Erythroblast (primary cell): ENCODE measurements around the gene NFYA.

ENCODE experiments used
- DNase-seq, 2 experiments: peaks; one replicate each; lab custom pipeline; 2025; lab: John Stamatoyannopoulos, UW
- GATA1 ChIP-seq: IDR thresholded peaks from 2 replicates; pipeline ENCODE4 v1.6.1; 2011; ENCODE audit warnings: low read depth, mild to moderate bottlenecking, control low read depth, low read length, moderate library complexity
- POLR2A ChIP-seq: IDR thresholded peaks from 2 replicates; pipeline ENCODE4 v1.6.1; 2011; ENCODE audit warnings: mild to moderate bottlenecking, low read length

The NFYA gene

GRCh38 chr6:41135062-41135832, 62.5 kb downstream of the NFYA start:
- TF ChIP-seq GATA1: no peak
- TF ChIP-seq POLR2A: no peak
- no peak for DNase-seq

- no peak for TF ChIP-seq GATA1
- no peak for TF ChIP-seq POLR2A
- no peak for DNase-seq
Observed at GRCh38 chr6:41136911-41137310, 64.1 kb downstream of the NFYA start.

GRCh38 chr6:41147917-41148316, 75.1 kb downstream of the NFYA start:
- no peak for TF ChIP-seq GATA1
- TF ChIP-seq POLR2A: no peak

More at GRCh38 chr6:41147917-41148316, 75.1 kb downstream of the NFYA start:
- no peak for DNase-seq
